Parathyroid adenoma (tissue), 2 donors: ENCODE data around the gene GRHL1.
"Not testable (repeated sequence)": the region's sequence is repeated elsewhere in the genome, so short reads cannot be mapped to it uniquely, and the experiment has no call there.

Source experiments
- H2AFZ ChIP-seq: fragments of 300-600 bp; sonication (generic); one replicate; pipeline ENCODE4 v1.7.0; 2017; ENCODE audit warnings: antibody characterized with exemption, mild to moderate bottlenecking
- H3K27ac ChIP-seq: fragments of 300-600 bp; sonication (generic); one replicate; pipeline ENCODE4 v1.7.0; 2017
- H3K27me3 ChIP-seq: fragments of 300-600 bp; sonication (generic); one replicate; pipeline ENCODE4 v1.7.0; 2017; ENCODE audit warnings: low read length; ENCODE audit not compliant: control insufficient read depth, insufficient read depth
- H3K36me3 ChIP-seq: fragments of 300-600 bp; sonication (generic); one replicate; pipeline ENCODE4 v1.7.0; 2017; ENCODE audit warnings: low read length; ENCODE audit not compliant: control insufficient read depth, insufficient read depth
- H3K4me1 ChIP-seq: fragments of 300-600 bp; sonication (generic); one replicate; pipeline ENCODE4 v1.7.0; 2017; ENCODE audit warnings: control low read depth
- H3K4me2 ChIP-seq: fragments of 300-600 bp; sonication (generic); one replicate; pipeline ENCODE4 v1.7.0; 2017; ENCODE audit warnings: low read length
- H3K4me3 ChIP-seq: fragments of 300-600 bp; sonication (generic); one replicate; pipeline ENCODE4 v1.7.0; 2017; ENCODE audit warnings: low read depth, low read length
- H3K79me2 ChIP-seq: fragments of 300-600 bp; sonication (generic); one replicate; pipeline ENCODE4 v1.7.0; 2017; ENCODE audit warnings: control low read depth
- H3K9ac ChIP-seq: fragments of 300-600 bp; sonication (generic); one replicate; pipeline ENCODE4 v1.7.0; 2017; ENCODE audit warnings: mild to moderate bottlenecking
- H3K9me3 ChIP-seq: fragments of 300-600 bp; sonication (generic); one replicate; pipeline ENCODE4 v1.7.0; 2017; ENCODE audit warnings: low read length; ENCODE audit not compliant: control insufficient read depth
- TF ChIP-seq, protein P1 (sequence below): fragments of 300-600 bp; sonication (generic); IDR thresholded peaks from one replicate; pipeline ENCODE4 v1.7.0; 2017; ENCODE audit warnings: antibody characterized with exemption, mild to moderate bottlenecking
- donor health status: primary hyperparathyroidism.

The GRHL1 gene

DNA sequence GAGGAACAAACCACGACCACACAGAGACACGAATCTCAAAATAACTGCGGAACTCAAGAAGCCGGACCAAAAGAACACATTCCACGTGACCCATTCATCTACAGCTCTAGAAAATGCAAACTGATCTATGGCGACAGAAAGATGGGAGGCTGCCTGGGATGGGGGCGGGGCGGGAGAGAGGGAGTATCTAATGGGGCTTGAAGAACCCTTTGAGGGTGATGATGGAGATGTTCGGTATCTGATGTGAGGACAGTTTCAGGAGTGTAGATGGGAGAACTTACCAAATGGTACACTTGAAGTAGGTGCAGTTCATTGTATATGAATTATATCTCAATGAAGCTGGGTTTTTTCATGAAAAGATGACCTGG lies 57.3 kb downstream of the GRHL1 start:
- H3K9me3 ChIP-seq: no peaks in the 10 kb centered on the region
- peak overlapping the region; percentile 94 for H3K27ac ChIP-seq
- H3K27me3 ChIP-seq: no peaks in the 10 kb centered on the region
- H3K4me1 ChIP-seq: peaks cover 34% of the 10 kb centered on the region
- H3K79me2 ChIP-seq: no peaks in the 10 kb centered on the region
- H2AFZ ChIP-seq: peak overlapping the region; percentile 76
- H3K9ac ChIP-seq: no peak overlapping the region
- TF ChIP-seq, protein P1, sequence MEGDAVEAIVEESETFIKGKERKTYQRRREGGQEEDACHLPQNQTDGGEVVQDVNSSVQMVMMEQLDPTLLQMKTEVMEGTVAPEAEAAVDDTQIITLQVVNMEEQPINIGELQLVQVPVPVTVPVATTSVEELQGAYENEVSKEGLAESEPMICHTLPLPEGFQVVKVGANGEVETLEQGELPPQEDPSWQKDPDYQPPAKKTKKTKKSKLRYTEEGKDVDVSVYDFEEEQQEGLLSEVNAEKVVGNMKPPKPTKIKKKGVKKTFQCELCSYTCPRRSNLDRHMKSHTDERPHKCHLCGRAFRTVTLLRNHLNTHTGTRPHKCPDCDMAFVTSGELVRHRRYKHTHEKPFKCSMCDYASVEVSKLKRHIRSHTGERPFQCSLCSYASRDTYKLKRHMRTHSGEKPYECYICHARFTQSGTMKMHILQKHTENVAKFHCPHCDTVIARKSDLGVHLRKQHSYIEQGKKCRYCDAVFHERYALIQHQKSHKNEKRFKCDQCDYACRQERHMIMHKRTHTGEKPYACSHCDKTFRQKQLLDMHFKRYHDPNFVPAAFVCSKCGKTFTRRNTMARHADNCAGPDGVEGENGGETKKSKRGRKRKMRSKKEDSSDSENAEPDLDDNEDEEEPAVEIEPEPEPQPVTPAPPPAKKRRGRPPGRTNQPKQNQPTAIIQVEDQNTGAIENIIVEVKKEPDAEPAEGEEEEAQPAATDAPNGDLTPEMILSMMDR: no peak
- H3K36me3 ChIP-seq: no peaks in the 10 kb centered on the region
- H3K4me3 ChIP-seq: no peak overlapping the region
- no peak overlapping the region for H3K4me2 ChIP-seq

DNA sequence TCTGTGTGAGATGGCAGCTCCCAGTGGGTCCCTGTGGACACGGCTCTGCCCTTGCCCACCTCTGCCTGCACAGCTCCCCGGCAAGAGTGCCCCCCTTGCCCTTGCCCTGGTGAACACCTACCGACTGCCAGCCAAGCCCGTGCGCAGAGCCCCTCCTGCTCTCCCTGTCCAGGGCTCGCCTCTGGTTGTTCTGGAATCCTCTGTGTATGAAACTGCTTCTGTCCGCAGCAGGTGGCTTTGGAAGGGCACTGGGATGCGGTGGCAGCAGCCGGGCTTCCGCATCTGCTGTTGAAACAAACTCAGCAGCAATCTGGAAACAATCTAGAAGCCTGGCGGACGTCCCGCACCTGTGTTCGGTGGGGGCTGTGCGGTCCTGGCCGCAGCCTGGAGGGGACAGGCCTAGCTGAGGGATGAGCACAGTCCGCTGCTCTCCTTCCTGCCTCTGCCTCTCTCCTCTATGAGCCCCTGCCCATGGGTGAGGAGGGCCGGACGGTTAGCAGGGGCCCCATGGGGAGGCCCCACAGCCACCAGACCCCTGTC lies 57.8 kb downstream of the GRHL1 start:
- H3K9ac ChIP-seq: peak overlapping the region; percentile 28
- peak overlapping the region; percentile 94 for H3K27ac ChIP-seq
- TF ChIP-seq, protein P1: no peak
- peaks cover 34% of the 10 kb centered on the region for H3K4me1 ChIP-seq
- no peak overlapping the region for H3K4me2 ChIP-seq
- H3K79me2 ChIP-seq: no peaks in the 10 kb centered on the region
- no peaks in the 10 kb centered on the region for H3K27me3 ChIP-seq
- peak overlapping the region; percentile 76 for H2AFZ ChIP-seq
- H3K4me3 ChIP-seq: no peak overlapping the region
- H3K9me3 ChIP-seq: no peaks in the 10 kb centered on the region
- no peaks in the 10 kb centered on the region for H3K36me3 ChIP-seq

DNA sequence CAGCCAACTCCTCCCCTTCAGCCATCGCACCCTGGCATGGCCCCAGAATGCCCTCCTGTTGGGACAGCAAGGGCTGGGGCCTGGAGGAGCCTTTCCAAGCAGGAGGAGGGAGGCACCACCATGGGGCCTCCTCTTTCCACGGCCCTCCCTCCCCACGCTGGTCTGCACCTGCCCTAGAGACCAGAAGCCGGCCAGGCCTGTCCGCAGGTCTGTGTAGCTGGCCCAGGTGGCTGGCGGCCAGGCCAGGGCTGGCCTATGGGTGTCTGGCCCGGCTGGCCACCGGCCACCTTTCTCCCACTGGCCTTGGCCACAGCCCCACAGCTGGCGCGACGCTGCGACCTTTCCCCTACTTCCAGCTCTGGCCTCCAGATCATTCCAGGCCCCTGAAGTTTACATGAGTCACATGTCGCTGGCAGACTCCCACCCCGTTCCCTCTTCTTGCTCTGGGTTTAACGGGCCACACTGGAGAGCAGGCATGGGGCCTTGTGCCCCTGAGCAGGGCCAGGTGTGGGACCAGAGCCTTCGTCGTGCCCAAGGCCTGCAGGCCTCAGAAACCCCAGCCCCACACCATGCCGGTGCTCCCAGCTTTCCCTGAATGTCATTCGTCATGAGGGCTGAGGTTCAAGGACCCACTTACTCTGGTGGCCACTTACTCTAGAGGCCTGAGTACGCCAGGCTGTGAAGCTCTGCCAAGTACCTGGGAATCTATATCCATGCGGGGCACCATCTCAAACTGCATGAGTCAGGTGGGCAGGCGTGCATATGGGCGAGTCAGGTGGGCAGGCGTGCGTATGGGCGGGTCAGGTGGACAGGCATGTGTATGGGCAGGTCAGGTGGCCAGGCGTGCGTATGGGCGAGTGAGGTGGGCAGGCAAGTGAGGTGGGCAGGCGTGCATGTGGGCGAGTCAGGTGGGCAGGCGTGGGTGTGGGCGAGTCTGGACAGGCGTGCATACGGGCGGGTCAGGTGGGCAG lies 58.6 kb downstream of the GRHL1 start:
- H3K27ac ChIP-seq: peak overlapping the region; percentile 94
- no peaks in the 10 kb centered on the region for H3K79me2 ChIP-seq
- H3K4me1 ChIP-seq: peaks cover 34% of the 10 kb centered on the region
- no peak overlapping the region for H3K4me3 ChIP-seq
- TF ChIP-seq, protein P1: no peak
- no peak overlapping the region for H3K4me2 ChIP-seq
- H3K9me3 ChIP-seq: no peaks in the 10 kb centered on the region
- no peaks in the 10 kb centered on the region for H3K27me3 ChIP-seq
- H2AFZ ChIP-seq: peak overlapping the region; percentile 76
- no peaks in the 10 kb centered on the region for H3K36me3 ChIP-seq
- no peak overlapping the region for H3K9ac ChIP-seq

DNA sequence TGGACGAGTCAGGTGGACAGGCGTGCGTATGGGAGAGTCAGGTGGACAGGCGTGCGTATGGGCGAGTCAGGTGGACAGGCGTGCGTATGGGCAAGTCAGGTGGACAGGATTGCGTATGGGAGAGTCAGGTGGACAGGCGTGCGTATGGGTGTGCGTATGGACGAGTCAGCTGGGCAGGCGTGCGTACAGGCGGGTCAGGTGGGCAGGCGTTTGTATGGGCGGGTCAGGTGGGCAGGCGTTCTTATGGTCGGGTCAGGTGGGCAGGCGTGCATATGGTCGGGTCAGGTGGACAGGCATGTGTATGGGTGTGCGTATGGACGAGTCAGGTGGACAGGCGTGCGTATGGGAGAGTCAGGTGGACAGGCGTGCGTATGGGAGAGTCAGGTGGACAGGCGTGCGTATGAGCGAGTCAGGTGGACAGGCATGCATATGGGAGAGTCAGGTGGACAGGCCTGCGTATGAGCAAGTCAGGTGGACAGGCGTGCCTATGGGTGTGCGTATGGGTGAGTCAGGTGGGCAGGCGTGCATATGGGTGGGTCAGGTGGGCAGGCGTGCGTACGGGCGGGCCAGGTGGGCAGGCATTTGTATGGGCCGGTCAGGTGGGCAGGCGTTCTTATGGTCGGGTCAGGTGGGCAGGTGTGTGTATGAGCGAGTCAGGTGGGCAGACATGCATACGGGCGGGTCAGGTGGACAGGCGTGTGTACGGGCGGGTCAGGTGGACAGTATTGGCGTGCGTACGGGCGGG lies 59.5 kb downstream of the GRHL1 start:
- not testable (repeated sequence) for H3K9me3 ChIP-seq, H3K9ac ChIP-seq, H3K4me2 ChIP-seq, H3K27ac ChIP-seq, H3K36me3 ChIP-seq, H3K4me3 ChIP-seq, H2AFZ ChIP-seq, H3K79me2 ChIP-seq, H3K27me3 ChIP-seq
- H3K4me1 ChIP-seq: peaks cover 34% of the 10 kb centered on the region

DNA sequence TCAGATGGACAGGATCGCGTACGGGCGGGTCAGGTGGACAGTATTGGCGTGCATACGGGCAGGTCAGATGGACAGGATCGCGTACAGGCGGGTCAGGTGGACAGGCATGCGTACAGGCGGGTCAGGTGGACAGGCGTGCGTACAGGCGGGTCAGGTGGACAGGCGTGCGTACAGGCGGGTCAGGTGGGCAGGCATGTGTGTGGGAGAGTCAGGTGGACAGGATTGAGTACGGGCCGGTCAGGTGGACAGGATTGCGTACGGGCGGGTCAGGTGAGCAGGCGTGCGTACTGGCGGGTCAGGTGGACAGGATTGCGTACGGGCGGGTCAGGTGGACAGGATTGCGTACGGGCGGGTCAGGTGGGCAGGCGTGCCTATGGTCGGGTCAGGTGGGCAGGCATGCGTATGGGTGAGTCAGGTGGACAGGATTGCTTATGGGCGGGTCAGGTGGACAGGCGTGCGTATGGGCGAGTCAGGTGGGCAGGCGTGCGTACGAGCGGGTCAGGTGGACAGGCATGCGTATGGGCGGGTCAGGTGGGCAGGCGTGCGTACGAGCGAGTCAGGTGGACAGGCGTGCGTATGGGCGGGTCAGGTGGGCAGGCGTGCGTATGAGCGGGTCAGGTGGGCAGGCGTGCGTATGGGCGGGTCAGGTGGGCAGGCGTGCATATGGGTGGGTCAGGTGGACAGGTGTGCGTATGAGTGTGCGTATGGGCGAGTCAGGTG lies 60.3 kb downstream of the GRHL1 start:
- H3K4me1 ChIP-seq: peaks cover 31% of the 10 kb centered on the region
- not testable (repeated sequence) for H3K79me2 ChIP-seq, H3K9me3 ChIP-seq, H3K4me3 ChIP-seq, H3K36me3 ChIP-seq, H3K9ac ChIP-seq, H3K4me2 ChIP-seq, H3K27ac ChIP-seq, H2AFZ ChIP-seq, H3K27me3 ChIP-seq

DNA sequence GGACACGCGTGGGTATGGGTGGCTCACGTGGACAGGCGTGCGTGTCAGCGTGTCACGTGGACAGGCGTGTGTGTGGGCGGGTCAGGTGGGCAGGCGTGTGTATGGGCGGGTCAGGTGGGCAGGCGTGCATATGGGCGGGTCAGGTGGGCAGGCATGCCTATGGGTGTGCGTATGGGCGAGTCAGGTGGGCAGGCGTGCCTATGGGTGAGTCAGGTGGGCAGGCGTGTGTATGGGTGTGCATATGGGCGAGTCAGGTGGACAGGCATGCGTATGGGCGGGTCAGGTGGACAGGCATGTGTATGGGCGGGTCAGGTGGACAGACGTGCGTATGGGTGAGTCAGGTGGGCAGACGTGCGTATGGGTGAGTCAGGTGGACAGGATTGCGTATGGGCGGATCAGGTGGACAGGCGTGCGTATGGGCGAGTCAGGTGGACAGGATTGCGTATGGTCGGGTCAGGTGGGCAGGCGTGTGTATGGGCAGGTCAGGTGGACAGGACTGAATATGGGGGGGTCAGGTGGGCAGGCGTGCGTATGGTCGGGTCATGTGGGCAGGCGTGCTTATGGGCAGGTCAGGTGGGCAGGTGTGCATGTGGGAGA lies 61.0 kb downstream of the GRHL1 start:
- H3K36me3 ChIP-seq, H3K4me2 ChIP-seq, H3K27ac ChIP-seq, H3K9ac ChIP-seq, H2AFZ ChIP-seq, H3K9me3 ChIP-seq, H3K4me3 ChIP-seq, H3K27me3 ChIP-seq, H3K79me2 ChIP-seq: not testable (repeated sequence)
- peaks cover 27% of the 10 kb centered on the region for H3K4me1 ChIP-seq
